ENCODE results near the gene DPY19L1.

Gene DPY19L1

GRCh38 chr7:35040906-35041305, 3.6 kb upstream of the DPY19L1 start:
- no peak for ATAC-seq
- TF ChIP-seq ZC3H10 (CRISPR knock-in tag; IDR thresholded peaks at IDR 0.05) (no peak), ZNF565 (CRISPR knock-in tag; conservative IDR thresholded peaks at IDR 0.05; ENCODE audit: low read depth) (no peak), ZFP30 (CRISPR knock-in tag; IDR thresholded peaks at IDR 0.05) (no peak), SNAI2 (CRISPR knock-in tag; IDR thresholded peaks at IDR 0.05) (no peak), ARNTL (CRISPR knock-in tag; IDR thresholded peaks at IDR 0.05; ENCODE audit: borderline replicate concordance, low read depth) (no peak), TSHZ2 (CRISPR knock-in tag; IDR thresholded peaks at IDR 0.05) (no peak), POU6F1 (CRISPR knock-in tag; IDR thresholded peaks at IDR 0.05; ENCODE audit: borderline replicate concordance, low read depth) (no peak), OSR1 (CRISPR knock-in tag; IDR thresholded peaks at IDR 0.05) (no peak), ISL1 (CRISPR knock-in tag; IDR thresholded peaks at IDR 0.05) (no peak), CSRNP3 (CRISPR knock-in tag; IDR thresholded peaks at IDR 0.05) (no peak), RARB (CRISPR knock-in tag; IDR thresholded peaks at IDR 0.05) (no peak), PPARA (CRISPR knock-in tag; IDR thresholded peaks at IDR 0.05; ENCODE audit: borderline replicate concordance) (no peak), GLIS3 (CRISPR knock-in tag; IDR thresholded peaks at IDR 0.05) (no peak), ESRRG (CRISPR knock-in tag; IDR thresholded peaks at IDR 0.05) (no peak), TOX (CRISPR knock-in tag; IDR thresholded peaks at IDR 0.05; ENCODE audit: borderline replicate concordance) (no peak), CREB5 (CRISPR knock-in tag; IDR thresholded peaks at IDR 0.05; ENCODE audit: low read depth) (no peak), PATZ1 (CRISPR knock-in tag; IDR thresholded peaks at IDR 0.05; ENCODE audit: borderline replicate concordance) (no peak), BACH2 (CRISPR knock-in tag; IDR thresholded peaks at IDR 0.05; ENCODE audit: borderline replicate concordance) (no peak), ZFP3 (CRISPR knock-in tag; IDR thresholded peaks at IDR 0.05) (no peak)

GRCh38 chr7:35039343-35039742, 2.1 kb upstream of the DPY19L1 start:
- TF ChIP-seq OSR1 (CRISPR knock-in tag; IDR thresholded peaks at IDR 0.05) = no peak
- no peak for TF ChIP-seq GLIS3 (CRISPR knock-in tag; IDR thresholded peaks at IDR 0.05)
- no peak for ATAC-seq

GRCh38 chr7:35038354-35038753, 1.1 kb upstream of the DPY19L1 start:
- ATAC-seq = no peak

More at GRCh38 chr7:35038354-35038753, 1.1 kb upstream of the DPY19L1 start:
- TF ChIP-seq CREB5 (CRISPR knock-in tag; IDR thresholded peaks at IDR 0.05; ENCODE audit: low read depth) (no peak), CSDC2 (CRISPR knock-in tag; IDR thresholded peaks at IDR 0.05) (no peak), SNAI2 (CRISPR knock-in tag; IDR thresholded peaks at IDR 0.05) (no peak), TCF4 (CRISPR knock-in tag; IDR thresholded peaks at IDR 0.05; ENCODE audit: borderline replicate concordance) (no peak), ARNTL (CRISPR knock-in tag; IDR thresholded peaks at IDR 0.05; ENCODE audit: borderline replicate concordance, low read depth) (no peak), CSRNP3 (CRISPR knock-in tag; IDR thresholded peaks at IDR 0.05) (no peak), ISL1 (CRISPR knock-in tag; IDR thresholded peaks at IDR 0.05) (no peak), POU6F1 (CRISPR knock-in tag; IDR thresholded peaks at IDR 0.05; ENCODE audit: borderline replicate concordance, low read depth) (no peak), TSHZ2 (CRISPR knock-in tag; IDR thresholded peaks at IDR 0.05) (no peak)

Measured in SK-N-SH treated with all-trans-retinoic acid at 6 μM for 48 hours (cell line).